ENCODE measurements around the gene STAT6. TPM values are rescaled to one million over a fixed set of nuclear protein-coding genes. Genes with fewer than 3 reads are reported as not detected.

STAT6 gene
- total and polyA plus RNA-seq, 2 donors (not counting 3 experiments of a cell fraction or from before 2014, with no cell fraction given) = 136 to 147 TPM

GRCh38 chr12:57063991-57064685, 47.0 kb downstream of the STAT6 start:
- CTCF ChIA-PET = interaction anchor here (0.6 to 8.3 kb wide), 5 partner anchors 26 to 307 kb away, joined by 3 to 46 read pairs (median 3); partner anchors contain the start of gene STAT6
- H4K20me1 ChIP-seq (replicated peaks; ENCODE audit: control insufficient read depth, extremely low read depth, insufficient read depth, low read length) = no peaks in the 10 kb centered on the region
- POLR2A ChIA-PET = no interaction called here
- no peak overlapping the region for H3K9ac ChIP-seq (replicated peaks; ENCODE audit: extremely low read depth, insufficient read depth, low read length)
- no peaks in the 10 kb centered on the region for H3K9me1 ChIP-seq (replicated peaks; ENCODE audit: control insufficient read depth, extremely low read depth, insufficient read depth, low read length)
- no peaks in the 10 kb centered on the region for H3K27me3 ChIP-seq (ENCODE audit: control insufficient read depth in 2 of 2, insufficient read depth in 2 of 2, low read length in 2 of 2)
- no peak overlapping the region for H3K4me3 ChIP-seq (replicated peaks in 1 of 3; ENCODE audit: insufficient read depth in 1 of 3, low read depth in 1 of 3, low read length in 3 of 3)
- H3K27ac ChIP-seq (ENCODE audit: insufficient read depth, low read depth, low read length) = no peak overlapping the region
- no peak for FAIRE-seq
- no peaks in the 10 kb centered on the region for H3K79me2 ChIP-seq (ENCODE audit: control insufficient read depth, insufficient read depth, low read length)
- no TSS peak for BruUV-seq (replicated peaks)
- intact Hi-C loops (cut with micrococcal nuclease) (no loop called here), dilution Hi-C loops (cut with MboI; ENCODE audit: extremely low pct_ligation_motif_present, low sequenced_read_pairs) (no loop called here)
- peaks cover 5 to 10% of the 10 kb centered on the region in 2 experiments for H3K36me3 ChIP-seq (ENCODE audit: control insufficient read depth in 2 of 2, extremely low read depth in 1 of 2, insufficient read depth in 2 of 2, low read length in 2 of 2)
- H2AFZ ChIP-seq (ENCODE audit: low read depth, low read length) = no peak overlapping the region
- TF ChIP-seq POLR2AphosphoS5 (IDR thresholded peaks at IDR 0.05; ENCODE audit: insufficient read depth, low read depth, low read length) (no peak), MYC (IDR thresholded peaks at IDR 0.05; ENCODE audit: low read depth, low read length) (no peak), JUN (IDR thresholded peaks at IDR 0.05; ENCODE audit: borderline replicate concordance, insufficient read depth, insufficient read length, low read depth) (no peak), EZH2 (IDR thresholded peaks at IDR 0.05; ENCODE audit: borderline replicate concordance, low read depth, low read length, severe bottlenecking) (no peak), MAX (IDR thresholded peaks at IDR 0.05; ENCODE audit: insufficient read depth, insufficient read length) (no peak), POLR2A (IDR thresholded peaks at IDR 0.05; ENCODE audit: low read depth, low read length) (no peak), FOS (IDR thresholded peaks at IDR 0.05; ENCODE audit: borderline replicate concordance, insufficient read depth, low read length) (no peak), GATA2 (IDR thresholded peaks at IDR 0.05; ENCODE audit: insufficient read depth, insufficient read length, low read depth, low read length) (no peak), CTCF (IDR thresholded peaks at IDR 0.05; ENCODE audit: extremely low read depth in 1 of 2, insufficient read depth in 1 of 2, low read depth in 1 of 2, low read length in 2 of 2) (no peak)
- no peak for DNase-seq (ENCODE audit: low read depth, low spot score)
- no peaks in the 10 kb centered on the region for H3K4me1 ChIP-seq (ENCODE audit: control insufficient read depth, extremely low read depth, insufficient read depth, low read length)
- no peak overlapping the region for H3K4me2 ChIP-seq (ENCODE audit: insufficient read depth, low read length)
- H3K9me3 ChIP-seq (replicated peaks; ENCODE audit: control insufficient read depth, insufficient read depth, low read length) = no peaks in the 10 kb centered on the region

Data from endothelial cell of umbilical vein (primary cell).